Stimulated activated CD4-positive, alpha-beta T cell treated with anti-CD3 and anti-CD28 coated beads, Interleukin-12 subunit alpha, Interleukin-12 subunit beta, amount 100 ng/mL, for 24 hours (primary cell): ENCODE data around the gene LIPG.
"Not testable (repeated sequence)": the region's sequence is repeated elsewhere in the genome, so short reads cannot be mapped to it uniquely, and the experiment has no call there.

Experiments used
- DNase-seq, 2 experiments: peaks; one replicate each; pipeline ENCODE4 v3.0.0-alpha.2; 2020; ENCODE audit warnings: low read depth in 2 of 2

Gene LIPG

GRCh38 chr18:49561289-49562193 is at the start of gene LIPG:
Gene LIPG (plus strand): TSS chr18:49562057. CDS start chr18:49562309, 252 bp downstream.
- peak; percentile 11 to 37 for DNase-seq

GRCh38 chr18:49512876-49513275 is 49.0 kb upstream of the LIPG start:
- DNase-seq = not testable (repeated sequence)

- no peak for DNase-seq
Observed at GRCh38 chr18:49514577-49514976, 47.3 kb upstream of the LIPG start.

- DNase-seq = not testable (repeated sequence)
Observed at GRCh38 chr18:49515003-49515402, 46.9 kb upstream of the LIPG start.

- no peak for DNase-seq
Observed at GRCh38 chr18:49515516-49515915, 46.3 kb upstream of the LIPG start.

GRCh38 chr18:49517483-49517882 is 44.4 kb upstream of the LIPG start:
- no peak for DNase-seq

- no peak for DNase-seq
Observed at GRCh38 chr18:49519101-49519971, 42.5 kb upstream of the LIPG start.

GRCh38 chr18:49520661-49521145 is 41.2 kb upstream of the LIPG start:
- no peak for DNase-seq

- DNase-seq = no peak
Observed at GRCh38 chr18:49521216-49521835, 40.5 kb upstream of the LIPG start.

- DNase-seq = not testable (repeated sequence)
Observed at GRCh38 chr18:49523580-49524093, 38.2 kb upstream of the LIPG start.

- no peak for DNase-seq
Observed at GRCh38 chr18:49524349-49524748, 37.5 kb upstream of the LIPG start.

GRCh38 chr18:49524951-49525350 is 36.9 kb upstream of the LIPG start:
- no peak for DNase-seq

GRCh38 chr18:49525981-49526380 is 35.9 kb upstream of the LIPG start:
- DNase-seq = no peak

GRCh38 chr18:49527631-49528327 is 34.1 kb upstream of the LIPG start:
- DNase-seq = no peak

- DNase-seq = no peak
Observed at GRCh38 chr18:49529596-49529995, 32.3 kb upstream of the LIPG start.

- no peak for DNase-seq
Observed at GRCh38 chr18:49531678-49532153, 30.1 kb upstream of the LIPG start.

- DNase-seq = no peak
Observed at GRCh38 chr18:49534846-49535601, 26.8 kb upstream of the LIPG start.

- DNase-seq = no peak
Observed at GRCh38 chr18:49537232-49537896, 24.5 kb upstream of the LIPG start.

- no peak for DNase-seq
Observed at GRCh38 chr18:49544362-49544761, 17.5 kb upstream of the LIPG start.

- DNase-seq = no peak
Observed at GRCh38 chr18:49546278-49546677, 15.6 kb upstream of the LIPG start.
